HG03442 (cell line): ENCODE results near the gene NEO1.

Experiments
- ATAC-seq: cut with Tn5 transposase; IDR thresholded peaks from one replicate; pipeline ENCODE4 v1.9.1; 2021; ENCODE audit warnings: mild to moderate bottlenecking, moderate library complexity; ENCODE audit not compliant: unreplicated experiment

NEO1 gene

GRCh38 chr15:73346735-73347312 is 294.6 kb downstream of the NEO1 start:
- no peak for ATAC-seq

GRCh38 chr15:73349191-73349590 is 296.9 kb downstream of the NEO1 start:
- ATAC-seq = no peak

- ATAC-seq = no peak
Measured at GRCh38 chr15:73352082-73352481, 299.8 kb downstream of the NEO1 start.

GRCh38 chr15:73353734-73354133 is 301.5 kb downstream of the NEO1 start:
- no peak for ATAC-seq

GRCh38 chr15:73354241-73354640 is 302.0 kb downstream of the NEO1 start:
- ATAC-seq = no peak
